ES-I3 (cell line): ENCODE data around the gene C19orf47.
A peak's percentile ranks its signal among the peaks of the same experiment; 100 is the strongest.

Source experiments
- H3K36me3 ChIP-seq: 2 replicates; pipeline ENCODE4 v1.6.1; 2013; ENCODE audit warnings: mild to moderate bottlenecking, low read length, control low read depth, moderate library complexity; ENCODE audit not compliant: insufficient read depth
- H3K4me1 ChIP-seq: 2 replicates; pipeline ENCODE4 v1.6.1; 2013; ENCODE audit warnings: mild to moderate bottlenecking, control low read depth, low read length; ENCODE audit not compliant: insufficient read depth
- H3K9ac ChIP-seq: 2 replicates; pipeline ENCODE4 v1.6.1; 2013; ENCODE audit warnings: low read depth, mild to moderate bottlenecking, low read length, moderate library complexity
- H3K9me3 ChIP-seq: 2 replicates; pipeline ENCODE4 v1.6.1; 2013; ENCODE audit warnings: mild to moderate bottlenecking, low read length, moderate library complexity; ENCODE audit not compliant: control insufficient read depth, insufficient read depth

Gene C19orf47

DNA sequence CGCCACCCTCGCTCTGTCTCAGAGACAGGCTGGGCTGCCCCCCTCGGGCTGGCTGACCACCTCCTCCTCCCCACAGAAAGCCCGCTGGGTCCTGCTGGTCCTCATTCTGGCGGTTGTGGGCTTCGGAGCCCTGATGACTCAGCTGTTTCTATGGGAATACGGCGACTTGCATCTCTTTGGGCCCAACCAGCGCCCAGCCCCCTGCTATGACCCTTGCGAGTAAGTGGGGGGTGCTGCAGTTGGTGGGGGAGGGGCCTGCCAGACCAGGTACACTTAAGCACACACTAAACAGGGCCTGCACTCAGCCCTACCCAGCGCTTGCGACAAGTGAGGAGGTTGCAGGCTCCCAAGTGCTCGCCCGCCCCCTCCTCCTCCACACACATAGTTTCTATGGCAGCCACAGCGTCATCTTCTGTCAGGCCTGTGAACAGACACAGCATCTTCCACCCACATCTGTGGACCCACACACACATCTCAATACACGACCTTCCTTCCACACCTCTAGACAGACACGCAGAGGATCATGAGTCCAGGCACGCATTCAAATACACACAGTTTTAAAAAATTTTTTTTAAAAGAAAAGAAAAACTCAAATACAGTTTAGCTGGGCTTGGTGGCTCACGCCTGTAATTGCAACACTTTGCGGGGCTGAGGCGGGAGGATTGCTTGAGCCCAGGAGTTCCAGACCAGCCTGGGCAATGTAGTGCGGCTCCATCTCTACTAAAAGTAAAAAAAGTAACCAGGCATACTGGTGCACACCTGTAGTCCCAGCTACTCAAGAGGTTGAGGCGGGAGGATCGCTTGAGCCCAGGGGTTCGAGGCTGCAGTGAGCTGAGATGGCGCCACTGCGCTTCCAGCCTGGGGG lies 18.7 kb upstream of the C19orf47 start:
- H3K4me1 ChIP-seq: peaks cover 9% of the 10 kb centered on the region; the same call in 1 of the 2 replicates
- peaks cover 14% of the 10 kb centered on the region for H3K36me3 ChIP-seq
- no peaks in the 10 kb centered on the region for H3K9me3 ChIP-seq
- H3K9ac ChIP-seq: peak overlapping the region; percentile 66; the same call in 1 of the 2 replicates

GRCh38 chr19:40365613-40366401 lies 17.6 kb upstream of the C19orf47 start:
- Histone ChIP-seq H3K9me3 (no peaks in the 10 kb centered on the region), H3K4me1 (peaks cover 9% of the 10 kb centered on the region; the same call in 1 of the 2 replicates), H3K9ac (peak overlapping the region; percentile 69), H3K36me3 (peaks cover 12% of the 10 kb centered on the region)

GRCh38 chr19:40365010-40365409 lies 16.8 kb upstream of the C19orf47 start:
- H3K9me3 ChIP-seq: no peaks in the 10 kb centered on the region
- H3K9ac ChIP-seq: peak overlapping the region; percentile 69
- peaks cover 9% of the 10 kb centered on the region; the same call in 1 of the 2 replicates for H3K4me1 ChIP-seq
- H3K36me3 ChIP-seq: peaks cover 10% of the 10 kb centered on the region

- H3K9ac ChIP-seq: no peak overlapping the region
- no peaks in the 10 kb centered on the region; the same call in 1 of the 2 replicates for H3K36me3 ChIP-seq
- H3K9me3 ChIP-seq: no peaks in the 10 kb centered on the region
- H3K4me1 ChIP-seq: peaks cover 9% of the 10 kb centered on the region; the same call in 1 of the 2 replicates
Observed at GRCh38 chr19:40363069-40363468, 14.9 kb upstream of the C19orf47 start.

GRCh38 chr19:40362160-40362559 lies 14.0 kb upstream of the C19orf47 start:
- Histone ChIP-seq H3K9me3 (no peaks in the 10 kb centered on the region), H3K9ac (no peak overlapping the region), H3K4me1 (peaks cover 6% of the 10 kb centered on the region; the same call in 1 of the 2 replicates), H3K36me3 (no peaks in the 10 kb centered on the region; the same call in 1 of the 2 replicates)

DNA sequence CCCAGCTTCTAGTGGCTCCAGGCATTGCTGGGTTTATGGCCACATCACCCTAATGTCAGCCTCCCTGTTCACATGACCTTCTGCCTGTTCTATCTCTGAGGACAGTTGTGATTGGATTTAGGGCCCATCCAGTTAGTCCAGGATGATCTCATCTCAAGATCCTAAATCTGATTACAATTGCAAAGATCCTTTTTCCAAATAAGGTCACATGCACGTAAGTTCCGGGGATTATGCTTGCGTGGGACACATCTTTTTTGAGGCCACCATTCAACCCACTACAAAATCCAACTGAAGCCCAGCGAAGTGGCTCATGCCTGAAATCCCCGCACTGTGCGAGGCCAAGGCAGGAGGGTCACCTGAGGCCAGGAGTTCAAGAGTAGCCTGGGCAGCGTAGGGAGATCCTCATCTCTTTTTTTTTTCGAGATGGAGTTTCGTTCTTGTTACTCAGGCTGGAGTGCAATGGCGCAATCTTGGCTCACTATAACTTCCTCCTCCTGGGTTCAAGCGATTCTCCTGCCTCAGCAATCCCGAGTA lies 12.6 kb upstream of the C19orf47 start:
- Histone ChIP-seq H3K4me1 (no peaks in the 10 kb centered on the region; the same call in 1 of the 2 replicates), H3K9me3 (no peaks in the 10 kb centered on the region), H3K36me3 (no peaks in the 10 kb centered on the region; the same call in 1 of the 2 replicates), H3K9ac (no peak overlapping the region)

- Histone ChIP-seq H3K4me1 (no peaks in the 10 kb centered on the region; the same call in 1 of the 2 replicates), H3K36me3 (no peaks in the 10 kb centered on the region; the same call in 1 of the 2 replicates), H3K9me3 (no peaks in the 10 kb centered on the region), H3K9ac (no peak overlapping the region)
Observed at GRCh38 chr19:40360020-40360707, 12.0 kb upstream of the C19orf47 start.

DNA sequence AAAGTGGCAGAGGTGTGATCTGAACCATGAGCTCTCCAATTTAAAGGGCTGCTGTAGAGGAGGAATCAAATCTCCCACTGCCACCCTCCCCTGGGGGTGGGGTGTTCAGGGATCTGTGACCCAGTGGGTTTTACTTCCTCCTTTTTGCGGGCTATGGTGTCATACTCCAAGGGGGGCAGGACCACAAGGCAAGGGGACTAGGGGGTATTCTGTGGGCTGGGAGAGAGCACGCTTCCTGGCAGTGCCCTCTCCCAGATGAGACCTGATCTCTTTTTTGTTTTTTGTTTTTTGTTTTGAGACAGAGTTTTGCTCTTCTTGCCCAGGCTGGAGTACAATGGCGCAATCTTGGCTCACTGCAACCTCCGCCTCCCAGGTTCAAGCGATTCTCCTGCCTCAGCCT lies 10.6 kb upstream of the C19orf47 start:
- no peak overlapping the region for H3K9ac ChIP-seq
- no peaks in the 10 kb centered on the region; the same call in 1 of the 2 replicates for H3K36me3 ChIP-seq
- H3K4me1 ChIP-seq: no peaks in the 10 kb centered on the region
- no peaks in the 10 kb centered on the region for H3K9me3 ChIP-seq

DNA sequence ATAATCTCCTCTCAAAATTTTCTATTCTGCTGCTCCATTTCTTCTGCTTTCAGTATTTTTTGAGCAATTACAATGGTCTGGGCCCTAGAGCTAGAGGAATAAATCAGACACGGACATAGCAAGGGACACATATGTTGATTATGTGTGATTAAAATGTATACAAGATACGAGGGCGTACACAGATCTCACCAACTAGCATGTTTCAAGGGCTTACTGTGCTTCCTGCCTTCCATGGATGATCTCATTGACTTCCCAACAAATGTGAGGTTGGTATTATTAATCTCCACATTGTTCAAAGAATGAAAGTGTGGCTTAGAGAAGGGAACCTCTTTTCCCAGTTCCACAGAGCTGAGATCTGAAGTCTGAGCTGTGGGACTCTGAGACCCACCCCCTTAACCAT lies 9.4 kb upstream of the C19orf47 start:
- Histone ChIP-seq H3K4me1 (no peaks in the 10 kb centered on the region), H3K36me3 (no peaks in the 10 kb centered on the region; the same call in 1 of the 2 replicates), H3K9me3 (no peaks in the 10 kb centered on the region), H3K9ac (no peak overlapping the region)

DNA sequence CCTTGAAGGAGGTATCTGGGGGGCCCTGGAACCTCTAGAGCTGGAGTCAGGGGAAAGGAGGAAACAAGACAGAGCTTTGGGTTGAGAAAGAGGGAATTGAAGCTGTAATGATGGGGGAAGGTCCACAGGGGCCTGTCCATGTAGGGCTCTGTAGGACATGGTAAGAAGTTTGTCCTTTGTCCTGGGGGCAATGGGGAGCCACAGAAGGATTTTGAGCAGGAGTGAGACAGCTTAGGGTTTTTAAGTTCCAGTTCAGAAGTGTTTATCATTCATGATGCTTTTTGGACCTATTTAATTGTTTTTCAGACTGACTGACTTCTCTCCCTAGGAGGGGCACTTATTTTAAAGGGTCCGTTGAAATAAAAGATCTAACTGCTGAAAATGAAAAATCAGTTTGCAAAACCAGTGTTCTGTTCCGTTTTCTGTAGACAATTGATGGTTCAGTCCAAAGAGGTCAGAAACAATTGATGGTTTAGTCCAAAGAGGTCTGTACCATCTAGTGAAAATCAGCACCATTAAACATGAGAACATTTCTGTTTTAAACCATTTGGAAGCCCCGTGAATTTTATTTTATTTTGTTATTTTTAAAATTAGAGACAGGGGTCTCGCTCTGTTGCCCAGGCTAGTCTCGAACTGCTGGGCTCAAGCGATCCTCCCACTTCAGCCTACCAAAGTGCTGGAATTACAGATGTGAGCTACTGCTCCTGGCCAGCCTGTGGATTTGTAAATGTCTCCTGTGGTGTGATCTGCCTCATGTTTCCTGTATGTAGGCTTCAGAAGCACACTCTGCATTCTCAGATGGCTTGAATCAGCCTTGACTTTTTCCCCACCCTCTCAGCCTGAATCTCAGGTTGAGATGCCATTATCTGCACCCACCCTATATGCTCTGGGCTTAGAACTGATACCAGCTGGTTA lies 8.7 kb upstream of the C19orf47 start:
- H3K36me3 ChIP-seq: no peaks in the 10 kb centered on the region; the same call in 1 of the 2 replicates
- no peaks in the 10 kb centered on the region for H3K9me3 ChIP-seq
- no peak overlapping the region for H3K9ac ChIP-seq
- no peaks in the 10 kb centered on the region for H3K4me1 ChIP-seq

DNA sequence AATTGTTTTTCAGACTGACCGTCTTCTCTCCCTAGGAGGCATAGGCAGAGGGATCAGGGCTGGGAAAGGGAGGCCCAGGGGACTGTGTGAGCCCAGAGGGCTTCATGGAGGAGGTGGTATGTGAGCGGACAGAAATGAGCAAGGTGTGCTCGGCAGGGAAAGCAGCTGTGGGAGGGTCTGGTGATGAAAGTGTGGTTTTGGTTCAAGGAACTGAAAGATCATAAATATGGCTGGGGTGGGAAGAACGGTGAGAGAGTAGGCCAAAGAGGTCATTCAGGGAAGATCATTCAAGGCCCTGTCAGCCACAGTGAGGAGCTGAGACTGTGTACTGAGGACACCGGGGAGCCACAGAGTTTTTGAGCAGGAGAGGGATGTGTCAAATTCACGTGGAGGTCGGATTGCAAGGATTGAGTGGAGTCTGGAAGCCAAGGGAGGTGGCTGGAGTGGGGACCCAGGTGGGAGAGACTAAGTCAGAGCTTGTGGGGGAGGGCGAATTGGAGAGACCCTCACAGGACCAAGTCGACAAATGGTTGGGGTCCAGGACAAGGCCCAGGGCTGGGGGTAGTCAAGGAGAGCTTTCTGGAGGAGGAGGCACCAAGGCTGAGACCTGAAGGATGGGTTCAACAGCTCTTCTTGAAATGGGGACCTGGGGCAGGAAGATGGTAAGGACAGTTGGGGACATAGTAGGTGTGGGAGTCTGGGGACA lies 7.9 kb upstream of the C19orf47 start:
- Histone ChIP-seq H3K4me1 (no peaks in the 10 kb centered on the region), H3K36me3 (no peaks in the 10 kb centered on the region; the same call in 1 of the 2 replicates), H3K9me3 (no peaks in the 10 kb centered on the region), H3K9ac (no peak overlapping the region)

GRCh38 chr19:40348961-40349507 lies 837 bp upstream of the C19orf47 start:
- Histone ChIP-seq H3K9ac (peak overlapping the region; percentile 82), H3K4me1 (no peaks in the 10 kb centered on the region), H3K36me3 (no peaks in the 10 kb centered on the region), H3K9me3 (no peaks in the 10 kb centered on the region)
